Esophagus squamous epithelium (tissue), 4 donors: ENCODE measurements around the gene DISP3.

ENCODE experiments used
- POLR2A ChIP-seq, 4 donors: fragments of 450-650 bp; IDR thresholded peaks; one replicate each; pipeline ENCODE4 v1.6.1; 2017; ENCODE audit warnings: antibody characterized with exemption in 4 of 4, mild to moderate bottlenecking in 4 of 4, moderate library complexity in 3 of 4
- TF ChIP-seq, protein P1 (sequence below), 6 experiments: fragments of 450-650 bp in 4 of 6; fragments of 200-600 bp in 2 of 6; sonication (generic) in 2 of 6; IDR thresholded peaks; one replicate each; pipeline ENCODE4 v1.5.1; 2016 to 2019; ENCODE audit warnings: antibody characterized with exemption in 6 of 6, mild to moderate bottlenecking in 4 of 6, moderate library complexity in 4 of 6

DNA sequence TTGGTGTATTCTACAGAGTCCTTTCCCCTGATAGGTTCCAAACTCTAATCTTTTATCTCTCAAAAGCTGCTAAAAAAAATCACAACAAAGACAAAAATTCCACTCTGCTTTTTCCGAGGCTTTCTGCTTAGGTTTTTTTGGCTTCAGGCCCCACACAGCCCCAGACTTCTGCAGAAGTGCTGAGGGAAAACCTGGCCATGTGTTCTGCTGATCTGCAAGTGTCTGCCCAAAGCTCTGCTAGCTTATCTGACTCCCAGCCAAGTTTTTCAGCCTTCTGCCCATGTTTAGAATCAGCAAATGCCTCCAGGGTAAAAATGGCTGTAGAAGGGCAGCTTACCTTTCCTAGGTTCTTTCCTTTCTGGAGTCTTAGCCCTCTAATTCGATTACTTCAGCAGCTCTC, 28.4 kb downstream of the DISP3 start:
- no peak for TF ChIP-seq POLR2A (IDR thresholded peaks at IDR 0.05)
- TF ChIP-seq, protein P1, sequence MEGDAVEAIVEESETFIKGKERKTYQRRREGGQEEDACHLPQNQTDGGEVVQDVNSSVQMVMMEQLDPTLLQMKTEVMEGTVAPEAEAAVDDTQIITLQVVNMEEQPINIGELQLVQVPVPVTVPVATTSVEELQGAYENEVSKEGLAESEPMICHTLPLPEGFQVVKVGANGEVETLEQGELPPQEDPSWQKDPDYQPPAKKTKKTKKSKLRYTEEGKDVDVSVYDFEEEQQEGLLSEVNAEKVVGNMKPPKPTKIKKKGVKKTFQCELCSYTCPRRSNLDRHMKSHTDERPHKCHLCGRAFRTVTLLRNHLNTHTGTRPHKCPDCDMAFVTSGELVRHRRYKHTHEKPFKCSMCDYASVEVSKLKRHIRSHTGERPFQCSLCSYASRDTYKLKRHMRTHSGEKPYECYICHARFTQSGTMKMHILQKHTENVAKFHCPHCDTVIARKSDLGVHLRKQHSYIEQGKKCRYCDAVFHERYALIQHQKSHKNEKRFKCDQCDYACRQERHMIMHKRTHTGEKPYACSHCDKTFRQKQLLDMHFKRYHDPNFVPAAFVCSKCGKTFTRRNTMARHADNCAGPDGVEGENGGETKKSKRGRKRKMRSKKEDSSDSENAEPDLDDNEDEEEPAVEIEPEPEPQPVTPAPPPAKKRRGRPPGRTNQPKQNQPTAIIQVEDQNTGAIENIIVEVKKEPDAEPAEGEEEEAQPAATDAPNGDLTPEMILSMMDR (IDR thresholded peaks at IDR 0.05) = no peak
